ENCODE results near the gene ALDH1B1.

Gene ALDH1B1

GRCh38 chr9:38417003-38417945 is 24.8 kb downstream of the ALDH1B1 start:
- peak; percentile 33 to 62 for DNase-seq

GRCh38 chr9:38418366-38418765 is 25.9 kb downstream of the ALDH1B1 start:
- no peak for DNase-seq

GRCh38 chr9:38419181-38419580 is 26.7 kb downstream of the ALDH1B1 start:
- no peak for DNase-seq

- peak; percentile 63 to 88 for DNase-seq
These were observed 29.2 kb downstream of the ALDH1B1 start for GRCh38 chr9:38421498-38422211.

DNA sequence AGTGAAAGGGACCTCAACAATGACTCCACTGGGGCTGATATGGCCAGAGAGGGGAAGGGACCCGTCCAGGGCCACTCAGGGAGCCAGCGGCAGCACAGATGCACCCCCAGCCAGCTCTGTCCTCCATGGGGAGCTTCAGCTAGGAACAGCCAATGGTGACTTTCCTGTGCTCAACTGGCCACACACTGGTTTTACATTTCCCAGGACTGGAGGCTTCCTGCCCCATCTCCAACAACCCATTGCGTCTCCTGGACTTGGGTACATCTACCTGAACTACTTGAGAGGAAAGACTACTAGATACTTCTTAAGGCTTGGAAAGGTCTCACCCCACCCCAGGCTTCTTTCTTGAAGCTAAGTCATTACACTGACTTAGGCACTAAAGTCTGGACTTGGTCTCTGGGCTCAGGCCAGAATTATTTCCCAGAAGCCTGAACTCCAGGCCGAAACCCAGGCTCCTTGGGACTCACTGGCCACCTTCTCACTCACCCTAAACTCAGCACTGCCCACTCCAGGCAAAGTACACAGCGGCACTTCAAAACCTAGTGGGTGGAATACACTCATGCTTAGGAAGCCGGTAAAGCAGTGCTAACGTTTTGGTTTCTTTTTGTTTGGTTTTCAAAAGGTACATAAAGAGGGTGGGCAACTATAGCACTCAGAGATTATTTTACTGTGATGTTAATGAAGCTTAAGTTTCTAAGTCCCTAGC is 30.2 kb downstream of the ALDH1B1 start:
- DNase-seq = peak in 1 of 2 experiments; percentile 37

- DNase-seq = no peak
These were observed 30.9 kb downstream of the ALDH1B1 start for GRCh38 chr9:38423273-38423972.

DNA sequence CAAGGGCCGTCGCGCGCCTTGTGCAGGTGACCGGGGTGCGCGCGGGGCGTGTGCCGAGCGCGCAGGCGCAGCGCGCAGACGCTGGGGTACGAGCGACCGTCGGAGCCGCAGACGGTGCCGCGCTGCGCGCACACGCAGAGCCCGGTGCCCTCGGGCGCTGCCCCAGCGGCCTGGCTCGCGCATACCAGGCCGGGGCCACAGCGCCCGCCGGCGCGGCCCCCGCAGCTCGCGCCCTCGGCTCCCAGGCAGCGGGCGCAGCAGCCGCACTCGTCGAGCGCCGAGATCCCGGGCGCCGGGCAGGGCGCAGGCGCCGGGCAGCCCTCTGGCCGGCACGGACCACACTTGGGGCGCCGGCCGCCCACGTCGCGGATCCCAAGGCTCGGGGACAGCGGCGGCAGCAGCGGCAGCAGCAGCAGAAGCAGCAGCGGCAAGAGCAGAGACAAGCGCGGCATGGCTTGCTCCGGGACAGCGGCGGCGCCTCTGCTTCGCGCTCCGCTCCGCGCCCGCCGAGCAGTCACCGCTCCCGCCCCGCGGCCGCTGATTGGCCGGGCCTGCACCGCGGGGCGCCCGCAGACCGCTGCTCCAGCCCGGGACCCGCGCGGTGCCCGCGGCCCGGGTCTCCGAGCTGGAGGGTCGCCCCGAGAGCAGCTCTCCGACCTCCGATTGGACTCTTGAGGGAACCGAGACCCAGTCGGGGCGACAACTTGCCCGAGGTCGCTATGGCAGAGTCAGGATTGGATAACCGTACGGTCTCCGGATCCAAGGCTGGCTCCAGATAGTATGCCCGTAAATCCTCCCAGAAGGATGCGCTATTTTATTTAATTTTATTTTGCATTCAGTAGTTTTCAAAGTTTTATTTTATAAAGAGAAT is 31.7 kb downstream of the ALDH1B1 start, which contains the start of gene IGFBPL1:
Gene IGFBPL1, minus strand, starts transcription at position 482 of the 871 bp plus-strand sequence. Its CDS starts 30 bp downstream, at position 452.
- peak in 1 of 2 experiments; percentile 75 for DNase-seq

DNA sequence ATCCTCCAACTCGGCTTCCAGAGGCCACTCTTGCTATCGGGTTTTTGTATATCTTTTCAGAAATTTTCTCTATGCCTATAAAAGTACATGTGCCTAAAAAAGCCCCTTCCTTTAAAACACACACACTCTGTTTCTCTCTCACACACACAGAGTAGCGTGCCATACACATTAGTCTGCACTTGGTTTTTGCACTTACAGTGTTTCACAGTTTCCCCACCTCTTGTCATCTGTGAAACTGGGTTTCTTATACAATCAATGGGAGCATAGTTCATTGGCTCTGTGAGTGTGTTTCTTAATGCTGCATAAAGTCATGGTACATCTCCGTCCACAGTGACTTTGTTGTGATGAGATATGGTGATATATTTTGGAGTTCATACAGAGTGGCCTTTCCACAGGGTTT is 32.4 kb downstream of the ALDH1B1 start:
- no peak for DNase-seq

GRCh38 chr9:38428062-38428461 is 35.6 kb downstream of the ALDH1B1 start:
- no peak for DNase-seq

DNA sequence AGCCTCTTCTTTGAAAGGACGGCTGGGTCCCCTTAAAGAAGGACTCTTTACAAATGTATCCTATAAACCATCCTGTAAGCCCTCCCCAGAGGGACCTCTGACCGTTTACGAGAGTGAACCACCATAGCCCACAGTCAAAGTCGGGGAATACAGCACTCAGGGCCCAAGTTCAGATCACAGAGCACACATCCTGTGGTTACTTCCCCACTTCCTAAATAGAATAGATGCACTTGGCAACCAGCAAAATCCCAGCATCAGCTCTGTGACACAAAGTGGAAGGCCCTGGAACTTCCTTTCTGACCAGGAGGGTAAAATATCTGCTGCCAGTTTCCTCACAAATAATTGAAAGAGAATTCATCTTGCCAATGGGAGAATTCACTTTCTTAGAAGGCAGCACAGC is 38.6 kb downstream of the ALDH1B1 start:
- no peak for DNase-seq

GRCh38 chr9:38432922-38433510 is 40.5 kb downstream of the ALDH1B1 start:
- DNase-seq = peak in 1 of 2 experiments; percentile 59

DNA sequence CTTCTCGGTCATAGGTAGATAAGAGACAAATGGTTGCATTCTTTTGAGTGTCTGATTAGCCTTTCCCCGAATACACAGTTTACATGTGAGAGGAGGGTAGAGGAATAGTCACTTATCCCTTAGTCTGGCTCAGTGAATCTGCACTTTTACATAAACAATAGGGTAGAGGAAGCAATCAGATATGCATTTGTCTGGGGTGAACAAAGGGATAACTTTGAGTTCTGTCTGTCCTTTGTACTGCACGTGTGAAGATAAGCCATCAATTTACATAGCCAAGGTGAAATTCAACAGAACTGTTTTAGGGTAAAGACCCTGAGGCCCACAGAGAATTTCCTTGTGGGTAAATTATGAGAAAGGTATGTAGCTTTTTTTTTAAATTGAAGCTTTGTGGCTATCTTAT is 41.9 kb downstream of the ALDH1B1 start:
- no peak for DNase-seq

- no peak for DNase-seq
These were observed 42.4 kb downstream of the ALDH1B1 start for GRCh38 chr9:38434853-38435252.

DNA sequence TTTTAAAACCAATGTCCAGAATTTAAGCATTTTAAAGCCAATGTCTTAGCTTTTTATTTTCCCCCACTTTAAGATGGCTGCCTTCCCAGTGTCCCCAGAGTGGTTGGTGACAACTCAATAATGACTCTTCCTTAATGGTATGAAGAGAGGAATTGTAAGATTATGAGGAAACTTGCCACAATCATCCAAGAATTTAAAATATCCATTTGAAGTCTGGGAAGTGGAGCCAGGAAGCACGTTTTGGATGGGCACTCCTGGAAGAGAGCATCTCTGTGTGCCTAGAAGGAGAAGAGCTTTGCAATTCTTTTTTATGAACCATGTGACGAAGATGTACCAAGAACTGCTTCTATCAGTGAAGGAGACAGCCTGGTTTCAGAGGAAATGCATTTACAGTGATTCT is 43.0 kb downstream of the ALDH1B1 start:
- no peak for DNase-seq

DNA sequence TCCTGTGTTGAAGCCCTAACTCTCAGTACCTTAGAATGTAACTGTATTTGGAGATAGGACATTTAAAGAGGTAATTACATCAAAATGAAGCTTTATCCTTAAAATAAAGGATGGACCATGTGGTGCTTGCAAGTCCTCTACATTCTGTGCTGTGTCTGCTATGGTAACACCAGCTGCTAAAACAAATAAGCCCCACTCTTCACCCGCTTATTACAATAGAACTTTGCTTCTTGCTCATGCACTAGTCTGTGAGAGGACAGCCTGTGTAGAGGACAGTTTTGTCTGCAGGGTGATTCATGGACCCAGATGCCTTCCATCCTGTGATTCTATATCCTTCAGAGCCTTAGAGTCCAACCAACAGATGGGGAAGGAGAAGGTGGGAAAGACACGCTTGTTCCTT is 44.2 kb downstream of the ALDH1B1 start:
- no peak for DNase-seq

- DNase-seq = no peak
These were observed 44.8 kb downstream of the ALDH1B1 start for GRCh38 chr9:38437193-38437823.

DNA sequence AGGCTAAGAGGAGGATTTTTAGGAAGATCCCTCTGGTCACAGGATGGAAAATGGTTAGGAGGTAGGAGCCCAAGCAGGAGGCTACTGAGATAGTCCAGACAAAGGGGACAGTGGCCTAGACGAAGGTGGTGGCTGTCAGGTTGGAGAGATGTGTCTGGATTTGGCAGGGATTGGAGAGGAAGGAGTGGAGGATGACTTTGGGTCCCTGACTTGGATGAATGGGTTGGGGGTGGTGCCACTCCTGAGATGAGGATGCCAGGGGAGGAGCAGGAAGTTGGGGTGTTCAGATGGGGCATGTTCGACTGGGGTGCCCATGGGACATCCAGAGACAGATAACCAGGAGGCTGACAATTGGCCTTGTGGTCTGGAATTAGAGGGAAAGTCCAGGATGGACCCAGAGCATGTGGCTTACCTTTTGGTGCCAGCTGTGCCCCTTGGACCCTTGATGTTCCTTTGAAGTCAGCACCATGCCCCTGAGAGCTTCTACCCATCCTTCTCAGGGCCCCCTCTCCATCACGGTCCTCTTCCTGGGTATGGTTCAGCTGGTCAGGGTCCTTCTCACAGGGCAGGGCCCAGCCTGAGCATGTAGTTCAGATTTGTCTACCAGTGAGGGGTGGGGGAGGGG is 46.9 kb downstream of the ALDH1B1 start:
- DNase-seq = no peak

DNA sequence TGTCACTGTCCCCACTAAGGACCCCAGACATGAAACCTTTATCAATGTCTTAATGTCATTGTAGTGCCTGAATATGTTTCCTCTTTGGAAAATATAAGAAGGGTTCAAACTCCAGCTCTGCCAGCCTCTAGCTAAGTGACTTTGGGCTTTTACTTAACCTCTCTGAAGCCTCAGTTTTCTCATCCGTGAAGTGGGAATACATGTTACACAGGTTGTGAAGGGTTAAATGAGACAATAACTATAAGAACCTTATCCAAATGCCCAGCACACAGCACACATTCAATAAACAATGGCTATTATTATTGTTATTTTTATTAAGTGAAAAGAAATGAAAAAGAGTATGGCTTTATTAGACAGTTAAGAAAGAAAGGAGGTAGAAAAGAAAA is 47.4 kb downstream of the ALDH1B1 start:
- no peak for DNase-seq

DNA sequence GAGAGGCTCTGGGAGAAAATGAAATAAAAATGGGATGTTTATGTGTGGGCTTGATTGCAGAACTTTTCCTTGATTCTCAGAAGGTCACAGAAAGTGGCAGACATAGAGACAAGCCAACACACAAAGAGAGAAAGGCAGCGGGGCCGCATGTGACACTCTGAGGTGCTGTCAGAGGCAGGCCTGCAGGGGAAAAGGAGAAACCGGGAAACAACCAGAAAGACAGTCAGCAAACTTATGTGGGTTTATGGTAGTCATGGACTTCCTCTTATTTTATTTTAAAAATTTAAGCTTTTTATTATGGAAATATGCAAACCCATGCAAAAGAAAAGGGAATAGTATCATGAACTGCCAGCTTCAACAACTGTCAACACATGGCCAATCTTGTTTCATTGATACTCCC is 48.0 kb downstream of the ALDH1B1 start:
- DNase-seq = no peak
